HG03159 (cell line): Measurements from ENCODE around the gene KIFC3.
"Not testable (repeated sequence)": the region's sequence is repeated elsewhere in the genome, so short reads cannot be mapped to it uniquely, and the experiment has no call there.

ENCODE experiments used
- ATAC-seq: cut with Tn5 transposase; IDR thresholded peaks from one replicate; pipeline ENCODE4 v1.9.1; 2021; ENCODE audit warnings: mild to moderate bottlenecking, moderate library complexity; ENCODE audit not compliant: unreplicated experiment

KIFC3 gene

DNA sequence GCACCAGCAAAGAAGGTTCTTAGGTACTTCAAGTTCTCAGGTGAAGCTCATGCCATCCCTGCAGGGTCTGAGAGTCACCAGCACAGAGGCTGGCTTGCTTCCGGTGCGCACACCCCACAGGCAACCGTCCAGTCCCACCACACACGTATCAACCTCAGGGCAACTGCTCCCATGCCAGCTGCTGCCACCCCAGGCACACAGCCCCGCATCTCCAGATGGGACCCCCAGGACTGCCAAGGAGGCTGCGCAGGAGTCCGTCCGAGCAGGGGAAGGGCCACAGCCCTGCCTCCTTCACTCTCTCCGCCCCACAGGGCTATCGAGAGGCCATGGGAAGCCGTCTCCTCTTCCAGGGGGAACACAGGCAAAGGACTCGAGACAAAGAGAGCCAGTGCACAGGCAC lies 13.3 kb downstream of the KIFC3 start:
- no peak for ATAC-seq

DNA sequence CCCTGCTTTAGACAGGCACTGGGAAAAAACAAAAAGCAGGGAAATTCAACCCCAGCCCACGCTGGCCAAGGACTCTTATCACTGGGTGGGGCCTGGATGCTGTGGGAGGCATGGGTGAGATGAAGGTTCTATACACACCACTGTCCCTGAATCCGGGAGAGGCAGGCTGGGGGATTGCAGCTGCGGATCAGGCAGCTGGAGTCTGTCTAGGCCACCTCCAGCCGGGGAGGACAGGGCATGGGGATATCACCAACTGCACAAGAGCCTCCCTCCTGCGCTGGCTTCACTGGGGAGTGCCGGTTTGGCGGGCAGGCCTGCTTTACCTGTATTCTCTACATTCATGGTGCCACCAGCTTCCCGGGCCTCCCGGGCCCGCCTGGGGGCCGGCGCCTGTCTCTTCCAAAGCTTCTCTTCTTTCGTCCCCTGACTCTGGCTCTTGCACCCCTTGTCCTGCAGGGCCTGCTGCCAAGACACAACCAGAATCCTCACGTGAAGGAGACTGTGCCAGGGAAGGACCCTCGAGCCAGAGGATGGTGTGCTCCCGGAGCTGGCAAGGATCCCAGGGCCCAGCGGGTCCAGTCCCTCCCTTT lies 13.9 kb downstream of the KIFC3 start:
- no peak for ATAC-seq

DNA sequence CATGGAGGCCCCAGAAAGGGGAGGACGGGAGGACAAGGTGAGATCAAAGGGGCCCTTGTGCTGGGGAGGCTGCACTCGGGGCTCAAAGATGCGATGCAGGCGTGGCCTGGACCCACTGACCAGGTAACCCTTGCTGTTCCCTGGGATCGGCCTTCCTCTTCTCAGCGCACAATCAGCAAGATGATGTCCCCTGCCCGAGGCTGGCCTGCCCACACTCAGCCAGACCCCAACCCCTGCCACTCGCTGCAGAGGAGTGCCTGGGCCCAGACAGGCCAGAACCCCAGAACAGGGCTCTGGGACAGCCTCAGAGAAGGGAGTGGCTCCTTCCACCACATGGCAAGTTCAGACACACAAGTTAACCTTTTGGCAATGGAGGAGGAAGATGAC lies 14.8 kb downstream of the KIFC3 start:
- ATAC-seq: no peak

DNA sequence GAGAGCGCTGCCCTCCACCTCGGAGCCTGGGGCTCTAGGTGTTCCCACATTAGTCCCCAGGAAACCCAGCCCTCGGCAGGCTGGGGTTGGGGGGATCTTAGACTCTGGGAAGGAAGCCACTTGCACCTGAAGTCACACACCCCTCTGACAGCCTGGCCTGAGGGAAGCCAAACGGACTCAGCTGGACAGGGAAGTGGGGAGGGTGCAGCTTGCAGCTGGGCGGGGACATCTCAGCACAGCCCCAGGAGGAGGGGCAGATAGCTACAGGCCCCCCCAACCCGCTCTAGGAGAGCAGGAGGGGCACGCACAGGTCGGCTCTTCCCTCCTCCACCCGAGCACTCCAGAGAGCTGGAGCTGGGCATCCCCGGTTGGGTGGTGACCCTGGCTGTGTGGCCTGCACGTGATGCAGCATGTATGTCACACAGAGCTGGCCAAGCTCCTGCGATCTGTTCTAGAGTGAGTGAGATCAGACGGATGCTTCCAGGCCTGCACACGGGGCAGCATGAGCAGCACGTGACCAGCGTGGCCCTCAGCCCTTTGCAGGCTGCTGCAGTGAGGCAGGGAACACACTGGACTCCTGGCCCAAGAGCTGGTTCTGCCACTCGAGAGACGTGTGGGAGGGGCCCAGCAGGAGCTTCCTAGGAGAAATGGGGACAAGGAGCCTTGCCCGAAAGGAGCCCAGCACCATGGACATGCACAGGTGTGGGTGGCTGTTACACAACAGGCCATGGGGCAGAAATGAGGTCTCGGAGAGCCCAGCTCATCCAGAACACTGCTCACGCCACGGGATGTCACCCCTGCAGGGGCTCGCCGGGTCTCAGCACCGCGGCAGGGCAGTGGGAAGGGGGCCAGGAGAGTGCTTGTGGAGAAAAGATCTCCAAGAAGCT lies 15.4 kb downstream of the KIFC3 start:
- no peak for ATAC-seq

DNA sequence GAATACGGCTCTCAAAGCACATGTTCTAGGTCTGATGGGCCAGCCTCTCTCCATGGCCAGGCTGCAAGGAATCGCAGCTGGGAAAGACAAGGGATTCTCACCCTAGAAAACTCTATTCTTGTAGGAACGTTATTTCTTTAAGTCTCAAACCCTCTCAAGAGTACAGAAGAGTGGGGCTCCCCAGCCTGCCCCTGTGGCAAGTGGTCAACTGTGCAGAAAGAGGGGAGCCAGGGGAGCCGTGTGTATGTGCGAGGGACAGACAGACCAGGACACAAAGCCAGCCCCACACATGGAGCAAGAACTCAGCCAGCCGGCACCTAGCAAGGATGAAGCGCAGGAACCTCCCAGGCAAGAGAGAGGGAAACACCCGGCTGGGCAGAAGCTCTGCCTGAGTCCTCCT lies 16.4 kb downstream of the KIFC3 start:
- ATAC-seq: no peak

DNA sequence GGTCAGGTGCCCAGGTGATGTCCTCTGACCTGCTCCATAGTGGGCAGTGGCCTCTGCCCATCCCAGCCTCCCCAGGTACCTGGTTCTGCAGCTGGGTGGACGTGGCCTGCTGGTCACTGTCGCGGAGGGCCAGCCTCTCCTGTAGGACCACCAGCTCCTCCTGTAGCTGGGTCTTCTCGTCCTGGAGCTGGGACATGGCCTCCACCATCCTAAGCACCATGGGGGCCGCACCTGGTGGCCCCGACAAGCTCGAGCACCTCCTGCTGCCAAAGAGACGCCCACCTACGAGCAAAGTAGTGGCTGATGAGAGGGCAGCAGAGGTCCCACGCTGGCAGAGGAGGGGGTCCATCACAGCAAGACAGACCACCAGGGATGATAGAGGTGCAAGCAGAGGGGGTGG lies 16.9 kb downstream of the KIFC3 start:
- ATAC-seq: no peak

DNA sequence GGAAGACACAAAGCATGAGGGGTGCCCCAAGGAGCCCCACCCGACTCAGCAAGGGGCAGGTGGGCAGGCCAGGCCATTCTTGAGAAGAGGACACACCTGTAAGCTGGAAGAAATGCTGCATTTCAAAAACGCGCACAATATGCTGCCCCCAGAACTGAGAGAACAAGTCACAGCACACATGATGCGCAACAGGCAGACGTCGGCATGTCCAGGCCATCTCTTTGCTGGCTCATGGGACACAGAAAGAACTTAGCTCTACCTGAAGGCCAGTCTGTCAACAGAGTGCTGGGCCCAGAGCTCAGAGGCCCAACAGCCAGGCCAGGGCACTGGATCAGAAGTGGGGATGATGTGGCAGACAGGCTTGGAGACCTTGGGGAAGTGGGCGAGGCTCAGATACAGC lies 18.0 kb downstream of the KIFC3 start:
- ATAC-seq: no peak

DNA sequence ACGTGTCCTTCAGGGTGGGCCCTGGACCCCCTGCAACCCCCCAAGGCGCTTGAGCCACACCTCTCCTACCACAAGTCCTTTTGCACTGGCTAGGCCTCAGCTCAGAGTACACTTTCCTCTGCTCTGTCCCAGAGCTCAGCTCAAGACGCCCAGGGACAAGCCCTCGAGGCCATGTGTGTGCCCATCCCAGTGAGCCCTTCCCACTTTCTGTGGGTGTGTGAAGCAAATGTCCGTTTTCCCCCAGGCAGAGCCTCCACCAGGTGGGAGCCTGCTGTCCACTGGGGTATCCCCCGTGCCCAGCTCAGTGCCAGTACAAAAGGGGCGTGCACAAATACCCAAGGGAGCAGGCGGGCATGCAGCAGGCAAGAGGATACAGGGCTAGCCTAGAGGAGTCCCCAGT lies 18.4 kb downstream of the KIFC3 start:
- no peak for ATAC-seq

DNA sequence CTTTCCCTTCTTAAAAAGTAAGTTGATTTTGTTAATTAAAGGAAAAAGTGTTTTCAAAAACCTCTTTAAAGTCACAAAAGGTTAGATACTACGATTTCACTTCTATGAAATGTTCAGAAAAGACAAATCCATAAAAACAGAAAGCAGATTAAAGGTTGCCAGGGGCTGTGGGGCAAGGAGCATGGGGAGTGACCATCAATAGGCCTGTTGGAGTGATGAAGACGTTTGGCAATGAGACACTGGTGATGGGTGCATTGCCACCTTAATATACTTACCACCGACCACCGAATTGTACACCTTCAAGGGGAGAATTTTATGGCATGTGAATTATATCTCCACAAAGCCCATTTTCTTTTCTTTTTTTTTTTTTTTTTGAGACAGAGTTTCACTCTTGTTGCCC lies 19.2 kb downstream of the KIFC3 start:
- ATAC-seq: no peak

DNA sequence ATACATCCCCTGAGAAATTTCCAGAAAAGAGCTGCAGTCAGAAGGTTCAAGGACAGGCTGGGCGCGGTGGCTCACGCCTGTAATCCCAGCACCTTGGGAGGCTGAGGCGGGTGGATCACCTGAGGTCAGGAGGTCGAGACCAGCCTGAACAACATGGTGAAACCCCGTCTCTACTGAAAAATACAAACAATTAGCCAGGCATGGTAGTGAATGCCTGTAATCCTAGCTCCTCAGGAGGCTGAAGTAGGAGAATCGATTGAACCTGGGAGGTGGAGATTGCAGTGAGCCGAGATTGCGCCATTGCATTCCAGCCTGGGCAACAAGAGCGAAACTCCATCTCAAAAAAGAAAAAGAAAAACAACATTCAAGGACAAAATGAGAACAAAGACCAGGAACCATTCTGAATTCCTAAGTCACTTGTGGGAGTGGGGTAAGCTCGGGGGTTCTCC lies 19.7 kb downstream of the KIFC3 start:
- not testable (repeated sequence) for ATAC-seq

DNA sequence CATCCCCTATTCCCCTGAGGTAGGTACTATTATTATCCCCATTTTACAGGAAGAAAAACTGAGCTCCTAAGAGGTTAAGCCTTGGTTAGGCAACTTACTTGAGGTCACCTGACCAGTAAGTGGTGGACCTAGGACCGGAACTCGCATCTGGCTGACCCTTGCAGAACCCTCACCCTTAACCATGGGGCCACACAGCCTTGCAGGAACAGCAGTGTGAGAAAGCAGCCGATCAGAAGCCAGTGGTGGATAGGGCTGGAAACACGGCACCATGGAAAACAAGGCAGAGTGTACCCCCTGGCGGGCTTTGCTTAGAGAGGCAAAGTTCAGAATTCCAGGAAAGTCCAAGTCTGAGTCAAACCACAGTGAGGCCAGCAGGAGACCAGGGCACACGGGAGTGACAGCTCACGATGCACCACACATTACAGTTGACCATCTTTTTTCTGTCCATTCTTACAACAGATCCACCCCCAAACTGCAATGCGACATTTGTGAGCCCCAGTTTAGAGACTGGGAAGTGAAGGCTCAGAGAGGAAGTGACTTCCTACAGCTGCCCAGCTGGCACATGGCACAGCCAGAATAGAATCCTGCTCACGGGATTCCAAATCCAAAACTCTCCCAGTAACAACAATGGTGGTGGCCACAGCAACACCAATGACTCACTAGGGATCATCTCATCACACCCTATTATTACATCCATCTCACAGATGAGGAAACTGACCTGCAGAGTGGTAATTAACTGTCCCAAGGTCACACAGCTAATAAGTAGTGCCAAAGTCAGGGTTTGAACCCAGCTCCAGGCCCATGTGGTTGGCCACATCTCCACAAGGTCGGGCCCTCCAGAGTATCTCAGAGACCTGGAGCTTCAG lies 20.3 kb downstream of the KIFC3 start:
- no peak for ATAC-seq

DNA sequence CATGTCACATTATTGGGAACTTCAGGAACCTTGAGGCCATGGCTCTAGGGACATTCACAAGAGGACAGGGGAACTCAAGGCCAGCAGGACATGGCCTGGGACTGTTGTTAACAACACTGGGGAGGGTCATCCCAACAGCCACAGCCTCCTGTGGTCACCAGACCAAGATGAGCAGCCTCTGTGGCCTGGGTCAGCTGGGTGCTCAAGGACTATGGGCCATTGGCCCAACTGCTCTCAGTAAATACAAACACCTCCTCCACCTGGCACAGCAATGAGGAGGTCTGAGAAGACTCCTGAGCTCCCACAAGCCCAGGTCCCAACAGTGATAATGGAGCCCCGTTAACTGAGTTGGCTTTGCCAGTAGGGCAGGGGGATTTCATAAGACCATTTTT lies 20.9 kb downstream of the KIFC3 start:
- ATAC-seq: no peak

DNA sequence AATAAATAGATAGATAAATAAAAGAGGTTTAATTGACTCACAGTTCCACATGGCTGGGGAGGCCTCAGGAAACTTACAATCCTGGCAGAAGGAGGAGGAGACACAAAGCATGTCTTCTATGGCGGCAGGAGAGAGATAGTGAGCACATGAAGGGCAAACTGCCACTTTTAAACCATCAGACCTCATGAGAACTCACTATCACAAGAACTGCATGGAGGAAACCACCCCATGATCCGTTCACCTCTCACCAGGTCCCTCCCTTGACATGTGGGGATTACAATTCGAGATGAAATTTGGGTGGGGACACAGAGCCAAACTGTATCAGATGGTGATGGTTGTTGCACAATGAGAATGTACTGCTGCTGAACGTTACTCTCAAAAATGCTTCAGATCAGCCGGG lies 22.5 kb downstream of the KIFC3 start:
- ATAC-seq: not testable (repeated sequence)

DNA sequence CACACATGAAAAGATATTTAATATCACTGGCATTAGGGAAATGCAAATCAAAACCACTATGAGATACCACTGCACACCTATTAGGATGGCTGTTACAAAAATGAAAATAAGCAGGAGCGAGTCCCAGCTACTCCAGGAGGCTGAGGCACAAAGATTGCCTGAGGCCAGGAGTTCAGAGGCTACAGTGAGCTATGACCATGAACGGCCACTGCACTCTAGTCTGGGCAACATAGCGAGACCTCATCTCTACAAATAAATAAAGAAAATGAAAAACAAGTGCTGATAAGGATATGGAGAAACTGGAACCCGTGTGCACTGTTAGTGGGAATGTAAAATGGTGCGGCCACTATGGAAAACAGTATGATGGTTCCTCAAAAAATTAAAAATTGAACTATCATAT lies 23.6 kb downstream of the KIFC3 start:
- no peak for ATAC-seq

DNA sequence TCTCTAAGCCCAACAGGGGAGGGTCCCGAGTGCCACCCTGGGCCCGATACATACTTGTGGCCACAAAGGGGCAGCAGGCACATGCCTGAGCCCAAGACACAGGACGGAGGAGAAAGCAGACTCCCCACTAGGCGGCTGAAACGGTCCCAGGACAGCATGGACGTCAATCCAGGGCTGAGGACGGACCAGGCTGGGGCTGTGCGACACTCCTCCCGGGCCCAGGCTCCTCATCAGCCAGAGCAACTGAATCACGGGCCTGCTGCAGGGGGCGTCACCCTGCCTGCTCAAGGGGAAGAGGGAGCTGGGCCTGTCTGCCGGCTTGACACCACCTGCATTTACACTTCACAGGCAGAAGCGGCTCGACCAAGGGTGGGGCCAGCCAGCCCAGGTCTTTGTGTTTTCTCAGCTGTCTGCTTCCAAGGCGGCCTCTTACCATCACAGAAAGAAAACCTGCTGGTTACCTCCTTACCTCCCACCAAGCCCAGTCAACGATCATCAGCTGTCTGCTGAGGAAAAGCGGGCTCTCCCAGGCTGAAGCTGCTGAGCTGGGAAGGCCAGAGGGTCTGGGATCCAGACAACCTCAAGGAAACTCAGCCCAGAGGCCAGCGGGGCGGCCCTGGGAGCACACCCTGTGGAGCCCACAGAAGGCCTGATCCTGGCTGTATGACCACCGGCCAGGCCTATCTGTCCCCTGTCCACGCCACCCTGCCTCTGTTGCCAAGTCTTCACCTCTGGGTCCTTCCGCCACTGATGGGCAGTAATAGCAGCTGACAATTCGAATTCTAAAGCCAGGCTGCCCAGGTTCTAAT lies 26.4 kb downstream of the KIFC3 start:
- no peak for ATAC-seq

DNA sequence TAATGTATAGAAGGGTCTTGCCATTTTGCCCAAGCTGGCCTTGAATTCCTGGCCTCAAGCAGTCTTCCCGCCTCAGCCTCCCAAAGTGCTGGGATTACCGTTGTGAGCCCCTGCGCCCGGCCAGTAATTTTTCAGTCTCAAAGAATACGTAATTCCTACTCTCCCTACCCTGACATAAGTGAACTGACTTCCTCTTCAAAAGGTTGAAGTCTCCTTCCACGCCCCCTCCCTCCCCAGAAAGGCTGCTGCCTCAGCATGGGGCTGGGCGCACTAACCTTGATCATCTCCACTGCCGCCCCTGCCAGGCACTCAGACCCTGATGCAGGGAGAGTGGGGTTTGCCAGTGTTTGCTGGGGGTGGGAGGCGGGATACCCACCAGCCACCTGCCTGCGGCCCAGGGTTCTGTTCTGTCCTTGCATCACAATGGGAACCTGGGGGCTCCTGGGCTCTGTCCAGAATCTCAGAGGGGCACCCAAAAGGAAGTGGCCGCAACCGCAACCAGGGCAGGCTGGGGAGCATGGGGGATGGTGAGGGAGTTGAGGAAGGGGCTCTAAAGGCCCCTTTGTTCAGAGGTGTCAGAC lies 27.5 kb downstream of the KIFC3 start:
- no peak for ATAC-seq

DNA sequence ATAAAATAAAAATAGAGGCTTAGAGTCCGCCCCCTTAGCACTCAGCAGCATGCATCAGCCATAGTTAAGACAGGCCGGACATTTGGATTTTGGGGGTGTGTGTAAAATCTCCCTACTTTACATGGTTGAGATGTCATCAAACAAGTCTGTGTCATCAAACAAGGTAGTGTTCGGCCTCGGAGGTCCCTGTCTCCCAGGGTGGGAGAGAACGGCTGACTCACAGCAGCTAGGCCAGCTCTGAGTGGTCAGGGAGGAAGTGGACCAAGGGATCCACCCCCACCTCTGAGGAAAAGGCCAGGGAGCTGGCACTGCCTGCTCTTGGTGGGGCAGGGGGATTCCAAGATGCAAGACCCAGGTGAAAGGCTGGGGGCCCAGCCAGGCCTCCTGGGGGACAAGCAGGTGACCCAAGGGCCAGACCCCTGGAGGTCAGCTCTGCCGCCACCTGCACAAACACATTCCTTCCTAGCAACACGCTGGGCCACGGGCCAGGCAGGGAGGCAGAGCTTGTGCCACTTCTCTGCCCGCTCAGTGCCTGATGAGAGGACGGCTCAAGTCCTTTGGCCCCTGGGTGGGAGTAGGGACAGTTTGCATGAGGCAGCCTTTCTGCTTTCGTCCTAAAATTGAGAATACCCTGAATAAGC lies 28.5 kb downstream of the KIFC3 start:
- no peak for ATAC-seq

DNA sequence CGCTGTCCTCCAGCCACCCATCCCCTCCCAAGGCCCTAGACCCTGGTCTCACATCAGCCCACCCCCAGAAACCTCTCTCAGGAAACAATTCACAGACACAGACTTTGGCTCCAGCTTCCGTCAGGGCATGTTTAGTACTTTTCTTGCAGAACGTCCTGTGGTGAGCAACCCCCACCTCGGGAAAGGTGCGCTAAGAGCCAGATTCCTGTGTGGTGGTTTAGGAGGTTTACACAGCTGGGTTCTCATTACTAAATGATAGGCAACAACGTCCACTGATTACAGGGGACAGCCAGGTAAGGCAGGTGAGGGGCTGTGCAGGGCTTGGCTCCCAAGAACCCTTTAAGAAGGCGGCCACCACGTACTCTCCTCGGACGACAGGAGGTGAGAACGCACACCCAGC lies 29.3 kb downstream of the KIFC3 start:
- ATAC-seq: no peak

DNA sequence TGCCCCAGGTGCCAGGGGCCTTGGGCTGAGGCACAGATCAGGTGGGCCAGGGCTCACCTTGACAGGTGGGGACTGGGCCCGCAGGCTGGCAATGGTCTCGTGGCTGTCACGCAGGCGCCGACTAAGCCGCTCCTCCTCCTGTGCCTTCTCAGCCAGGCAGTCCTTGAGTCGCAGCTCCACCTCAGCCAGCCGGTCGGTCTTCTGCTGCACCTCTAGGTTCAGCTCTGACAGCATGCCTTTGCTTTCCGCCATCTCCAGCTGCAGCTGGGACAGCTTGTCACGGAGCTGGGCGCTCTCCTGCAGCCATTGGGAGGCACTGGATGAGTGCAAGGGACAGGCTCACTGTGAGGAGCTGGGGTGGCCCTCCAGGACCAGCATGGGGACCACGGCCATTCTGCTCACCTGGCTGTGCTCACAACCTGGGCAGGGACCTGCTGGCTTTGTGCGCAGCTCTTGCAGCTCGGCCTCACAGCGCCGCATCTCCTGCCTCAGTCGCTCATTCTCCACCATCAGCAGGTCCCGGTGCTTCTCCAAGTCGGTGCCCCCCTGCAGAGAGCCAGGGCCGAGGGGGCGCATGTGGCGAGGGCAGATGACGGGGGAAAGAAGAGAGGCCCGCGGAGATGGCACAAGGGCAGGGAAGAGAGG lies 31.0 kb downstream of the KIFC3 start:
- no peak for ATAC-seq
